Activated CD8-positive, alpha-beta memory T cell treated with anti-CD3 and anti-CD28 coated beads, Interleukin-2, amount 50 U/mL, for 1 hour (primary cell): ENCODE data around the gene LLGL2.

Source experiments
- DNase-seq: peaks from one replicate; pipeline ENCODE4 v3.0.0-alpha.2; 2020; ENCODE audit errors: extremely low read depth

The LLGL2 gene

DNA sequence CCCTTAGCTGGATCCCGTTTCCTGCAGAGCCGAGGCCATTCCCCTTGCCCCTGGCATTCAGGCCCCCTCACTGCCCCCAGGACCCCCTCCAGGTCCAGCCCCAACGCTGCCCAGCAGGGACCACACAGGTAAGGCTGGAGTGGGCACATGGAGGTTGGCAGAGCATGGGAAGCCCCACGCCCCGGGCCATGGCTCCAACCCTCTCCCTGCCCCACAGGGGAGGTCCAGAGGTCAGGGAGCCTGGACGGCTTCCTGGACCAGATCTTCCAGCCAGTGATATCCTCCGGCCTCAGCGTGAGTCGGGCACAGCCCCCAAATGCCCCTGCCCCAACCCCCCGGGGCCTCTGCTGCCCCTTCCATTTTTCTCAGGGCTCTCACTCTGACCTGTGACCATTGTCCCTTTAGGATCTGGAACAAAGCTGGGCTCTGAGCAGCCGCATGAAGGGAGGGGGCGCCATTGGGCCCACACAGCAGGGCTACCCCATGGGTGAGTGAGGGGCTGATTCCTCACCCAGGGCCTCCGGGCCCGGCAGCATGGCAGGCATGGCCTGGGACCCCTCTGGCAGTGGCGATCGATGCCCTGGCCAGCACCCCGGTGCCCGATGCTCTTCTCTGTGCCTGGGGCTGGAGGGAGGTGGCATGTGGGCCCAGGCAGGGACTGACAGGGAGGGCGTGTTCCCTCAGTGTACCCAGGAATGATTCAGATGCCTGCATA lies 89.2 kb downstream of the LLGL2 start:
- DNase-seq, result no peak

DNA sequence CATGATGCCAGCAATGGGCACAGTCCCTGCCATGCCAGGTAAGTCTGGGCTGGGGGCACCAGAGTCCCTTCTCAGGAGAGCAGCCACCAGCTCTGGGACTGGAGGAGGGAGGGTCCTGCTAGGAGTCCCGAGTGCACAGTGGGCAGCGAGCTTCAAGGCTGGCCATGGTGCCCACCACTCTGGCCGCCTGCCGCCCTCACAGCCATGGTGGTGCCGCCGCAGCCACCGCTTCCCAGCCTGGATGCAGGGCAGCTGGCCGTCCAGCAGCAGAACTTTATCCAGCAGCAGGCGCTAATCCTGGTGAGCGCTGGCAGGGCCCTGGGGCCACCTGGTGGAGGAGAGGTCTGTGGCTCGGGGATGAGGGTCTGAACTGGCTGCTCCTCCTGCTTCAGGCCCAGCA lies 89.8 kb downstream of the LLGL2 start:
- DNase-seq, result no peak

DNA sequence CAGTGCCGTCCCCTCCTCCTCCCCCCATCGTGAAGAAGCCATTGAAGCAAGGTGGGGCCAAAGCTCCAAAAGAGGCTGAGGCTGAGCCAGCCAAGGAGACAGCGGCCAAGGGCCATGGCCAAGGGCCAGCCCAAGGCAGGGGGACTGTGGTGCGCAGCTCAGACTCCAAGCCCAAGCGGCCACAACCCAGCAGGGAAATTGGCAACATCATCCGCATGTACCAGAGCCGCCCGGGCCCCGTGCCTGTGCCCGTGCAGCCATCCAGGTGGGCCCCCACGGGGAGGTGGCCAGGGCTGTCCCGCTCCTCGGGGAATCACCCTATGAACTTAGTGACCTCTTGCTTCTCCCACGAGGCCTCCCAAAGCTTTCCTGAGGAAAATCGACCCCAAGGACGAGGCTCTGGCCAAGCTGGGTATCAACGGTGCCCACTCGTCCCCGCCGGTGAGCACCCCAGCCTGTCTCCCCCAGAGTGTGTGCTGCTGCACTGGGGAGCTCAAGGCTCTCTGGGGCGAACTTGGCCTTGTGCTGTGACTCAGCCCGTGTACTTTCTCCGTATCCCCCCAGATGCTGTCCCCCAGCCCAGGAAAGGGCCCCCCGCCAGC lies 91.1 kb downstream of the LLGL2 start:
- DNase-seq, result no peak

DNA sequence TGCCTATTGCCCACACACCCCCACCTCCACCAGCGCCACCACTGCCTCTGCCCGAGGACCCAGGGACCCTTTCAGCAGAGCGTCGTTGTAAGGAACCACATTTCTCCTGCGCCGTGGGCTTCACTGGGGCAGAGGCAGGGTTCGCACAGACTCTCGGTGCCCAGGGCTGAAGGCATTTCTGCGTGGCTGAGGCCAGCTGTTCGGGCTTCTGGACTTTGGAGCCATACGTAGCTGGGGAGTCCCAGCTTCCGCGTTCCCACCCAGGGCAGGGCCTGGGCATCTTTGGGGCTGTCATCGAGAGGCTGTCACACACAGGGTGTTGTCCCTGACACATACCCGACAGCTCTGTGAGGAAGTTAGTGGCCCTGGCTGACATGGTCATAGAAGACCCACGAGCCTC lies 91.7 kb downstream of the LLGL2 start:
- no peak for DNase-seq

DNA sequence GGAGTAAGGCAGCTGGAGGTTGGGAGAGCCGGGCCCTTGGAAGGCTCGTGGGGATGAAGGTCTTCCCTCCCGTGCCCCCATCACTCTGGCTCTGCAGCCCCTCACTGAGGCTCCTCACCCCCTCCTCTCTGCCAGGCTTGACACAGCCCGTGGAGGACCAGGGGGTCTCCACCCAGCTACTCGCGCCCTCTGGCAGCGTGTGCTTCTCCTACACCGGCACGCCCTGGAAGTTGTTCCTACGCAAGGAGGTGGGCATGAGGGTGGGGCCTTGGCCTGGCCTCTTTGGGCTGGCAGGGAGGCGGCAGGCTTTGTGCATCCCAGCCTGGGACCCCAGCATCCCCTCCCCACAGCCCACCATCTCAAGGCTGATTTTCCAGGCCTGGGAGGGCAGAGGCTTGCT lies 92.2 kb downstream of the LLGL2 start:
- no peak for DNase-seq

DNA sequence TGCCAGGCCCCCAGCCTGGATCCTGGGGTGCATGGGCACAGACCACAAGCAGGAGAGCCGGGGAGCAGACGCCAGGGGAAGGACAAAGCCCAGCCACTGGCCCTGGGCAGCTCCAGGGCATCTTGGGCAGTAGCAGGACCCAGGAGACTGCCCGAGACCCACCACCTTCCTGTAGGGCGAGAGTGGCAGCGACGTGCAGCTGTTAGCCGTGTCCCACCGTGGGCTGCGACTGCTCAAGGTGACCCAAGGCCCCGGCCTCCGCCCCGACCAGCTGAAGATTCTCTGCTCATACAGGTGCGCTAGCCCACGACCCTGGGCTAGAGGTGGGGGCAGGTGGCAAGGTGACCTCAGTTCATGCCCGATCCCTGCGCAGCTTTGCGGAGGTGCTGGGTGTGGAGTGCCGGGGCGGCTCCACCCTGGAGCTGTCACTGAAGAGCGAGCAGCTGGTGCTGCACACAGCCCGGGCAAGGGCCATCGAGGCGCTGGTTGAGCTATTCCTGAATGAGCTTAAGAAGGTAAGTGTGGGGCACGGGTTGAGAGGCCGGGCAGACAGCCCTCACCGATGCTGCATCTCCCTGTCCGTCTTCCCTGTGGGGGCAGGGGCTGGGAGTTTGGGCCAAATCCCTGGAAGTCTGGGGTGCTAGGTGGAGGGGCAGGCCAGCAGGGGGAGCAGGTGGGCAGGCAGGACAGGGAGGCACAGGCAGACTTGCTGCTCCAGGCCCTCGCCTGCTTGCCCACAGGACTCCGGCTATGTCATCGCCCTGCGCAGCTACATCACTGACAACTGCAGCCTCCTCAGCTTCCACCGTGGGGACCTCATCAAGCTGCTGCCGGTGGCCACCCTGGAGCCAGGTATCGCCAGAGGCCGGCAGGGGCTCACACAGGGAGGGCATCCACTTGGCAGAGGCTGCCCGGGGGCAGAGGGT lies 94.3 kb downstream of the LLGL2 start:
- DNase-seq, result no peak

DNA sequence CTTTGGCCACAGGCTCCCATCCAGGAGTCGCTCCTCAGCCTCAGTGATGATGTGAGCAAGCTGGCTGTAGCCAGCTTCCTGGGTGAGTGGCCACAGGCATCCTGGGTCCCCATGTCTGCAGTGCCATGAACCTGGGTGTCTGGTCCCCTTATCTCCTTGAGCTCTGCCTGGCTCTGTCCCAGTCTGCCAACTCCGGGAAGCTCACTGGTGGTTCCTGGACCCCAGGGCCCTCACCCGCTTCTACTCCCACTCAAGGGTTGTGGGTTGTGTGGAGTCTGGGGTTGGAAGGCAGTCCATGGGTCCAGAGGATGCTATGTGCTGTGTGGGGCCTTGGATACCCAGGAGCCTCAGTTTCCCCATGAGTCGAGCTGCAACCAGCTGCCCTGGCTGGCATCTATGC lies 96.0 kb downstream of the LLGL2 start:
- no peak for DNase-seq

DNA sequence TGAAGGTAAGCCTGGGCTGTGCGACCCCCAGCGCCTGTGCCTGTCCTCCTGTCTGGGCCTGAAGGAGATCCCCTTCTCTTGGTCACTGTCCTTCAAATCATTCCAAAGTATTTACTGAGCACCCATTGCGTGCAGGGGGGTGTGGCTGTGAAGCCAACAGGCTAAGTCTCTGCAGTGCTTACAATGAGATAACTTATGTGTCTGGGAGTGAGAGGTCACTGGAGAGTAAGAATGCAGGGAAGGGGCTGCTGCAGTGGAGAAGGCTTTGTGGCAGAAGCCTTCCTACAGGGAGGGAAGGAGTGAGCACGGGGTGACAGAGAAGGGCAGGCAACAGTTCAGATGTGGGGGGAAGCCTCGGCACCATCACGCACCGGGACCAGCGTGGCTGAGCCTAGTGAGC lies 96.6 kb downstream of the LLGL2 start:
- no peak for DNase-seq

DNA sequence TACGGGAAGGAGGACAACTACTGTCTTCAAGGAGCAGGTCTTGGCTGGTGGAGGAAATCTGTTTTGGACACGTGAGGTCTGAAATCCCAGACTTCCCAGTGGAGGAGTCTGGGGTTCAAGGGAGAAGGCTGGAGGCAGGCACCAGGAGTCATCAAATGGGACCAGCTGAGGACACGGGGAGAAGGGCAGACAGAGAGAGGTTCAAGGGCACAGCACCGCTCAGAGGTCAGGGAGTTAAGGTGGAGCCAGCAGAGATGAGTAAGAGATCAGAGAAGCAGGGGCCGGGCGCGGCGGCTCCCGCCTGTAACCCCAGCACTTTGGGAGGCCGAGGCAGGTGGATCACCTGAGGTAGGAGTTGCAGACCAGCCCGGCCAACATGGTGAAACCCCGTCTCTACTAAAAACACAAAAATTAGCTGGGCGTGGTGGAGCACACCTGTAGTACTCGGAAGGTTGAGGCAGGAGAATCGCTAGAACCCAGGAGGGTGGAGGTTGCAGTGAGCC lies 97.3 kb downstream of the LLGL2 start:
- DNase-seq, result no peak

DNA sequence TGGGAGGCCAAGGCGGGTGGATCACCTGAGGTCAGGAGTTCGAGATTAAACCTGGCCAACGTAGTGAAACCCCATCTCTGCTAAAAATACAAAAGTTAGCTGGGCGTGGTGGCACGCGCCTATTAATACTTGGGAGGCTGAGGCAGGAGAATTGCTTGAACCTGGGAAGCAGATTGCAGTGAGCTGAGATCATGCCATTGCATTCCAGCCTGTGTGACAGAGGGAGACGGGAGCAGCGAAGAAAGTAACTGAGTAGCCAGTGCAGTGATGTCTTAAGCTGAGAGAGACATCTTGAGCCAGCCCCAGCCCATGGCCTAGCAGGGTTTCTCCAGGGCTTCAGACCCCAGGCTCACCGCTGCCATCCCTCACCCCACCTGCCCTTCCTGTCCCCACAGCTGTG lies 97.9 kb downstream of the LLGL2 start:
- DNase-seq, result no peak

DNA sequence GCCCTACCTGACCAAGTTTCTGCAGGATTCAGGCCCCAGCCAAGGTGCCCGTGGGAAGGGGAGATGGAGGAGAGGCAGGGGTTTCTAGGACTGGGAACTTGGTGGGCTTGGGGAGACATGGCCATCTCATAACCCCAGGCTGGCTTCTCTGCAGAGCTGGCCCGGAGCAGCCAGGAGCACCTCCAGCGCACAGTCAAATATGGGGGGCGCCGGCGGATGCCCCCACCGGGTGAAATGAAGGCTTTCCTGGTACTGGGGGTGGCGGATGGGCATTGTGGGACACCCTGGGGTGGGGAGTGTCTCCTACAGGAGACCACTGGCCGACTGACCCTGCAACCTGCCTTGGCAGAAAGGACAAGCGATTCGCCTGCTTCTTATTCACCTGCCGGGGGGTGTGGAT lies 98.5 kb downstream of the LLGL2 start:
- no peak for DNase-seq
